GM19468 (cell line): ENCODE results near the gene DNHD1.

Experiments used
- ATAC-seq: cut with Tn5 transposase; IDR thresholded peaks from one replicate; pipeline ENCODE4 v1.9.1; 2021; ENCODE audit warnings: mild to moderate bottlenecking, moderate library complexity, moderate number of reproducible peaks; ENCODE audit not compliant: unreplicated experiment; ENCODE audit errors: extremely low read depth

The DNHD1 gene

DNA sequence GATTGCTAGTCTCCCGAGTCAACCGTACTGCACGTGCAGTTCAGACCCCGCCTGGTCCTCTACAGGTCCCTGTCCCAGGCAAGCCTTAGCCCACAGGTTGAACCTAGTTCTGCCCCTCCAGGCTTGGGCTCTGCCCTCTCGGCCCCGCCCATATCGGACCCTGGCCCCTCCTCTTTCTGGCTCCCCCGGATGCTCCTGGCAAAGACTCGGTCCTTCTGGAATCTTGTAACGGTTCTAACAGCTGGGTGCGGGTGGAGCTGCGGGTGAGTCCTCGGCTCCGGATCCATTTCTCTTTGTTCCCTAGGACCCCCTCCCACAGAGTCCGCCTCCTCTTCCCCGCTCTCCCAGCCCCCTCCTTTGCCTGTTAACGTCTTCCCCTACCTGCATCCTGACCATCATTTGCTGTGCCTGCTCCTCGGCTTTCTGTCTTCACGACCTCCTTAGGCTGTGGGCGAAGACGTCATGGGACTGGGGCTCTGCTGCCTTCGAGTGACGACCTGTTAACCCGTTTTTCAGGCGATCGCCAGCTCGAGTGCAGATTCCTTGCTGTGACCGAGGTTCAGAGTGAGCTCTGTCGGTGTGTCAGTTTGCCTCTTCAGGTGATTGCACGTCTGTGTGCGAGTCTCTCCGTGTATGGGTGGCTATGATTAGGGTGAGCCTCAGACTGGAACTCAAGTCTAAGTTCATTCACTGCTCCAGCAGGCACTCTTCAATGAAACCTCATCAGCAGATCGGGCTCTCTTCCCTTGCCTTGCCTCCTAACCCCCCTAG lies at the start of gene DNHD1:
Gene DNHD1 (plus strand): TSS at position 212 of the 771 bp plus-strand sequence. CDS start 936 bp downstream, outside the sequence.
- no peak for ATAC-seq

- no peak for ATAC-seq
Observed at GRCh38 chr11:6448574-6448973, 48.5 kb upstream of the DNHD1 start.

DNA sequence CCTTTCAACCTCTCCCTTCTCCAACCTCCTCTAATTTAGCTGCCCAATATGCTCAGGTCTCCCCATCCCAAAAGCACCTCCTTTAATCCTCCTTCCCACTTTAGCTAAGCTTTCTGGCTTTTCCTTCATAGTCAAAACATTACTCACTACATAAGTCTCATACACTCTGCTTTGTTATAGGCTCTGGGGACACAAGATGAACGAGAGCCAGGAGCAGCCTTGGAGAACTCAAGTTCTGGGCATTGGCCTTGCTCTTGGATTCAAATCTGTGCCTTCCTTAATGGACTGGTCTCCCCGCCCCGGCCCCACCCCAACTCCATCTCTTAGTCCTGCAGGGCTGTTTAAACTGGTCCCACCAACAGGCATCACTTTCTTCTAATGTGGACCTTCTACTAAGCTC lies 44.9 kb upstream of the DNHD1 start:
- no peak for ATAC-seq

DNA sequence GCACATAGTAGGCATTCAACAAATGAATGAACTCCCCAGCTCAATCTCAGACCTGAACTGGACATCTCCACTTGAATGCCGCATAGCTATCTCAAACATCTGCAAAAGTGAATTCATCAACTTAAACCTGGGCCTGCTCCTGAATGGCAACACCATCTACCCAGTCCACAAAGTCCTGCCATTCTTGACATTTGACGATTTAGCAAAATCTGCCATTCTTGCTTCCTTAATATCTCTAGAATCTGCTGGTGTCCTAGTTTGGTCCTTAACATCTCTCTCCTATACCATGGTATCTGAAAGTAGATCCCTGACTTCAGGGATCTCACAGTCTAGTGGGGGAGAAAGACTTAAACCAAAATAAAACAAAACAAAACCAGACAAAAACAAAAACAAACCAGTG lies 43.9 kb upstream of the DNHD1 start:
- ATAC-seq = no peak

DNA sequence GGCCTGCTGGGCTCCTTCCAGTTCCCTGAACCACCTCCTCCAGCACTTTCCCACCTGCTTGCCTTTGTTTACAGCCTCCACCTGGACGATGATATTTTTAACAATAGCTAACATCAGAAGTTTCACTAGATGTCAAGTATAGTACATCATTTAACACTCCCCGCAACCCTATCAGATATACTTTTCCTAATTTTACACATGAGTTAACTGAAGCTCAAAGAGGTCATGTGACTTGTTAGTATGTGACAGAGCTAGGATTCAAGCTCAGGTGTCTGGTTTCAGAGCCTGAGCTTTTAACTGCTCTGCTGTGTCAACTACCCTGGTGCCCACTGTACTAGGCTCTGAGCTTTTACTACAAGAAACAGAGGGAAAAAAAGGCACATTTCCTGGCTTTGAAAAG lies 42.0 kb upstream of the DNHD1 start:
- no peak for ATAC-seq

DNA sequence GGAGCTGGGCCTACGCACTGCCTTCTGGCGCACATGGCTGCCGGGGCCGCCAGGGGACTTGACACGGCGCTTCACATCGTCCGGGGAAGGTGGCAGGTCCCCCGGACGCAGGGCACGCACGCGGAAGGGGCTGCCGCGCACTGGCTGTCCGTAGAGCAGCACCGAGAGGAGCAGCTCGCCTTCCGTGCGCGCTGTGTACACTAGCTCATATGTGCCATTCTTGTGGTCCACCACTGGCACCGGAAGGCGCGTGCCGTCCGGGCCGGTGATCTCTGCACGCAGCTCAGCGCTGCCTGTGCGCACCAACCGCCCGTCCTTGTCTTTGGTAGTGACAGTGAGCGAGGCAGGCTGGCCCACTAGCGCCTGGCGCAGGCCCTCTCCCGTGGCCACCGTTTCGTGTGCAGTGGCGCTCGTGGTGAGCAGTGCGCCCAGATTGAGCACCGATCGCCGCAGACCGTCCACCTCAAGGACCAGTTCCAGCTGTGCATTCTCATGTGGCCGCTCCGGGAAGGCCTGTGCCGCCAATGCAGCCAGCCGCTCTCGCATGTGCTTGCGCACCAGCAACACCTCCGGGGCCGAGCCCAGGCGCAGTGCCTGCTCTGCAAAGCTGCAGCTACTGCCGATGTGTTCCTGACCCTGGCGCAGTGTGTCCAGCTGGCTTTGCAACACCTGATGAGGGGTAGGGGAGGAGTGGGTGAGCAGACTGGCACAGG lies 40.6 kb upstream of the DNHD1 start:
- no peak for ATAC-seq

DNA sequence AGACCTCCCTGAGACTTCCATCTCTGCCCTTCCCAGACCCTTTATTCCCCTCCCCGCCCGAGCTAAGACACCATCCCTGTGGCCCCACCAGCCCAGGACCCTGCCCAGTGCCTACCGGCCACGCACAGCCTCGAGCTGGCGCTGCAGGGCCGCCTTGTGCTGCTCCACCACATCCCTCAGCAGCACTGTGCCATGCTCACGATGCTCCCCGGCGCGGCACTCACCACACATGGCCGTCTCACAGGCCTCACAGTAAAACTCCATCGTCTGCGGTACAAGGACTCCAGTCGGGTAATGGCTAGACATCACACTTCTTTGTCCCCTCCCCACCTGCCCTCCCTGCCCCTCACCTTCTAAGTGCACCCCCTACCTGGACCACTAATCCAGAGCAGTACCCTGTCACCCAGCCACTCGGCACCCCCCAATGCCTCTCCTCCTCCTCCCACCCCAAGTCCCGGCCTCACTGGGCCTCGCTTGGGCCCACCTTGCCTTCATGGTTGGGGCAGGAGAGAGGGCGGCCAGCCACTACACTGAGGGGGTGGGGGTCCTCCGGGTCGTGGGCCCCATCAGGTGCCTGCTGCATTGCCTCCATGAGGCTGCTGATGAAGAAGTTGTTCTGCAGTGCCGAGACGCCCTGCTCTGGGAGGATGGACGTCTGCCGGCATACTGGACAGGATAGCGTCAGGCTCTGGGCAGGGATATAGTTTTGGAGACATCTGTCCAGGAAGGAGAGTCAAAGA lies 39.3 kb upstream of the DNHD1 start:
- ATAC-seq = no peak

DNA sequence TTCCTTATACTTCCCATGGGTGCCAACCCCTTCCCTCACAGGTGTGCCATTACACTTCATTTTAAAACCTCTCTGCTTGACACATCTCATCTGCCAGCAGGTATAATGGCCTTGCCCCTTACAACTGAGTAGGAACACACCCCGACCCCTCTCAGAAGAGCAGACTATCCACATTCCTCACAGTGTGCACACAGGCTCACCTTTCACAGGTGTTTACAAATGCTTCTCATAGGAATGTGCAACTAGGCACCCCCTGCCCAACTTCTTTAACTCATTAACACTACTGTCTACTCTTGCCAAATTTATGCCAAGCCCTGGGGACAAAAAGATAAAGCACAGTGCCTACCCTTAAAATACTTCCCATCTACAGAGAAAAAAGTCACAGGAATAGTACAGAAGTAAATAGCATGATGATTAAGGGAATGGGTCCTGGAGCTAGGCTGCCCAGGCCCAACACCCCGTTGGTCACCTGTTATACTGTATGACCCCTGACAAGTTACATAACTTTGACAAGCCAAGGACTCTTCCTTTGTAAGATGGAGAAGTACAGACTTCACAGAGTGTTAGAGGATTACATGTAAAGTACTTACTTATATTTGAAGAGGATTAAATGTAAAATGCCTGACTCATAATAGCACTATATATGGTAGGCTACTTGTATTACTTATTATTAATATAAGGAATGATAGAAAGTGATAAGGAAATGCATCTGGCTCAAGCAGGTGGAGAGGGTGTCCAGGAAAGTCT lies 38.6 kb upstream of the DNHD1 start:
- no peak for ATAC-seq

GRCh38 chr11:6459099-6459450 lies 38.0 kb upstream of the DNHD1 start:
- no peak for ATAC-seq

GRCh38 chr11:6468712-6469495 lies 28.2 kb upstream of the DNHD1 start:
- no peak for ATAC-seq

DNA sequence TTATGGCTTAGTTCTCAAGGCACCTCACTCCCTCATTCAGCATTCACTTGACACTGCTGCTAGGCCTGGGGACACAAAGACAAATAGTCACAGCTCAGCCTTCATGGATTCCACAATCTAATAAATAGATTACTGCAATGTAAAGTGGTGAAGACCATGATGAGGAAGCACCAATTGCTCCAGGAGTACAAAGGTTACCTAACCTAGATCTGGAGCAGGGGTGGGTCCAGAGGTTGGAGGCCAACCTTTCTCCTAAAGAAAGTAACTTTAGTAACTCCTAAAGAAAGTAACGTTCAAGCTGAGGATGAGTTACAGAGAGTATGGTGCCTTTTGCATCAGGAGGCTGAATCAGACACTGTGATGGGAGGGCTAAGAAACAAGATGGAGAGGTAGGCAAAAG lies 27.5 kb upstream of the DNHD1 start:
- no peak for ATAC-seq

DNA sequence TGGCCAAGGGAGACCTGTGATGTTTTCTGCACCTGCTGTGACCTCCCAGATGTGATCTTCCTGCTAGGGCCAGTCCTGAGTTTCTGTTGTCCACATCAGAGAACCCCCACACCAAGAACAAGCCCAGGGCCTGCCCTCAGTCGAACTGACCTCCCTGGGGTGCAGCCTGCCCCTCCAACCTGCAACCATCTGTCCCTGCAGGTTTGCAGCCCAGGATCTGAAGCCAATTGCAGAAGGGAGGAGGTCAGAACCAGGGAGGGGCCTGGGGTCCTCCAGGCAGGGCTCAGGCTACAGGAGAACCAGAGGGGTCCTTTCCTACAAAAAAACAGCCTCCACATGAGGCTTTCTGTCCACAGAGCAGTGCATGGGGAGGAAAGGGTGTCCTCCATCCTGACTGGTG lies 24.1 kb upstream of the DNHD1 start:
- ATAC-seq = no peak

GRCh38 chr11:6473451-6474412 lies 23.3 kb upstream of the DNHD1 start, which contains the start of gene TRIM3:
Gene TRIM3 (minus strand): TSS chr11:6473941. CDS start chr11:6465695, 8,246 bp downstream.
- no peak for ATAC-seq

DNA sequence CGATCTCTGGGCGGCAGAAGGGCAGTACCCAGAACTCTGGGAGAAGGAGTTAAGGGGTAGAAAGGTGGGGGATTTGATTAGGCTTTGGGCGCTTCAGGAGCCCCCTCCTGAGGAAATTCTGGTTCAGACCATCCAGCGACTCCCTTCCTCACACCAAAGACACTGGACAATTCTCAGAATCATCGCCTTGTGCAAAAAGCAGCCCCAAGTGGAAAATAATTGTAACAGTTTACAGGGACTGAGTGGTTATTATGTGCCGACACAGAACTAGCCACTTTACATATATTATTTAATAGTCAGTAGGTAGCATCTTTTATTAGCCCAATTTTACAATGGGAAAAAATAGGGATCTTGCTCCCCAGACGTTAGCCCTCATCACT lies 22.7 kb upstream of the DNHD1 start:
- no peak for ATAC-seq

DNA sequence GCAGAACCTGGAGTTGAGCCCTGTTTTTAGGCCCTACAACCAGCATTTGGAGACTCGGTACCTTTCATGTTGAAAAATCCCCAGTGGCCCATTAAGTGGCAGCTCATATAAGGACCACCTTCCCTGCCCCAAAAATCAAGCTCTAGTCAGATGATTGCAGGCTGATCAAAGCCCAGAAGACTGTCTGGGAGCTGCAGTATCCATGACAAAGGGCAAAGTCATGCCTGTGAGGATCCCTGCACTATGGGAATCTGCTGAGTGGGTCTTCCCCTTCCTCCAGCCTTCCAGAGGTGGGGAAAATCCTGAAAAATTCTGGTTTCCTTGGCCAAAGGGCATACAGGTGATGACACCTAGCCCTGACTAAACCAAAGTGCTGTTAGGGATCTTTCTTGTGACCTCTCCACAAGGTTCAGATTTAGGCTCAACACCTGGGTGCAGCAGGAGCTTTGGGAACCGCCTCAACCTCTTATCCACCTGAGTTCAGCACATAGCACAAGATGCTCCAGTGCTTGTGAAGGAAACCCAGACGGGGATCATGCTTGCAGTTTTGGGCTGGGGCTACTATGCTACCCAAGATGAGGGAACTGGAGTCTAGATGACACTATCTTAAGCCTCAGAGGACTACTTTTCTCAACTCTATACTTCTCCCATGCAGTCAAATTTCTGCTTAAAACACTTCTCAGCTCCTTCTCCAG lies 22.1 kb upstream of the DNHD1 start:
- ATAC-seq = no peak

- no peak for ATAC-seq
Observed at GRCh38 chr11:6475936-6476335, 21.1 kb upstream of the DNHD1 start.

DNA sequence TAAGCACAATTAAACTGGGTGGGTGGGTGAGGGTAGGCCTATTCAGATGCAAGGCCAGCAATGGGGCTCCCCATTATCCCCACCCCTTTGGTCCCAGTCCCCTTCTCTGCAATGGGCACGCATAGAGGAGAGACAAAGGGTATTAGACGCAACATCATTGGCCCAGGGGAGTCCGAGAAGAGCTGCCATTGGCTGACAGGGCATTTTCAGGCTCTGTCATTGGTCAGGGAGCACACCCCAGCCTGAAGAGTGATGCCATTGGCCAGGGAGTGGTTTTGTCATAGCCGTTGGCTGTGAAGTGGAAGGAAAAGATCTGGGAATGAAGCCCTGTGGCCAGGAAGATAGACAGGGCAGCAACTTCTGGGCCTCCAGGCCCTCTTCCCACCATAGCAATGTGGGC lies 20.5 kb upstream of the DNHD1 start:
- ATAC-seq = no peak

- no peak for ATAC-seq
Observed at GRCh38 chr11:6480299-6480914, 16.7 kb upstream of the DNHD1 start.
